WERI-Rb-1 (cell line): ENCODE results near the gene CDC14B.

Source experiments
- DNase-seq: peaks from one replicate; pipeline ENCODE4 v3.0.0-alpha.2; 2020
- H3K27ac ChIP-seq: fragments of 250-450 bp; sonication (Bioruptor Pico); 2 replicates; pipeline ENCODE4 v1.5.1; 2020; ENCODE audit warnings: mild to moderate bottlenecking, moderate library complexity
- H3K27me3 ChIP-seq: fragments of 250-450 bp; sonication (Bioruptor Pico); 2 replicates; pipeline ENCODE4 v1.5.1; 2021; ENCODE audit warnings: mild to moderate bottlenecking, low read depth, moderate library complexity; ENCODE audit not compliant: insufficient read depth, severe bottlenecking
- H3K36me3 ChIP-seq: fragments of 250-450 bp; sonication (Bioruptor Pico); 2 replicates; pipeline ENCODE4 v1.5.1; 2020; ENCODE audit warnings: mild to moderate bottlenecking, moderate library complexity
- H3K4me3 ChIP-seq: 2 replicates; pipeline ENCODE4 v1.5.1; 2011; ENCODE audit warnings: low read depth, mild to moderate bottlenecking, control low read depth, low read length
- H3K9me3 ChIP-seq: fragments of 250-450 bp; sonication (Bioruptor Pico); 2 replicates; pipeline ENCODE4 v1.5.1; 2021; ENCODE audit warnings: mild to moderate bottlenecking, moderate library complexity; ENCODE audit not compliant: severe bottlenecking
- TF ChIP-seq, protein P1 (sequence below): IDR thresholded peaks from 2 replicates; pipeline ENCODE4 v1.5.1; 2011; ENCODE audit warnings: low read depth, mild to moderate bottlenecking, control low read depth, inconsistent platforms, low read length

CDC14B gene

DNA sequence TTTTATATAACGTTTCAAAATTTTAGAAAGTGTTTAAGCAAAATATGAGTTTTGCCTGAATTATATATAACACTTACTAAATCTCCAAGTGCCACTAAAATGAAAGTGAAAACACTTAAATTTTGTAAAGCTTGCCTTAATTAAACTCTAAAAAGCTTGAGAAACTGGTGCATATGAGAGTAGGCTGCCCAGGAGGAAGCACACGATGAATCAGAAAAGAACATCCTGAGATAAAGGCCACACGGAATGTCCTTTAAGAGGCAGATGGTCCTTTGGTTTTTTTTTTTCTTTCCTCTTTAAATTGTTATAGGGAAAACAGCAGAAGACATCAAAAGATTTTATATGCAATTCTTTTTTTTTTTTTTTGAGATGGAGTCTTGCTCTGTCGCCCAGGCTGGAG, 109.4 kb downstream of the CDC14B start:
- no peak overlapping the region for H3K27ac ChIP-seq
- no peaks in the 10 kb centered on the region for H3K27me3 ChIP-seq
- TF ChIP-seq, protein P1, sequence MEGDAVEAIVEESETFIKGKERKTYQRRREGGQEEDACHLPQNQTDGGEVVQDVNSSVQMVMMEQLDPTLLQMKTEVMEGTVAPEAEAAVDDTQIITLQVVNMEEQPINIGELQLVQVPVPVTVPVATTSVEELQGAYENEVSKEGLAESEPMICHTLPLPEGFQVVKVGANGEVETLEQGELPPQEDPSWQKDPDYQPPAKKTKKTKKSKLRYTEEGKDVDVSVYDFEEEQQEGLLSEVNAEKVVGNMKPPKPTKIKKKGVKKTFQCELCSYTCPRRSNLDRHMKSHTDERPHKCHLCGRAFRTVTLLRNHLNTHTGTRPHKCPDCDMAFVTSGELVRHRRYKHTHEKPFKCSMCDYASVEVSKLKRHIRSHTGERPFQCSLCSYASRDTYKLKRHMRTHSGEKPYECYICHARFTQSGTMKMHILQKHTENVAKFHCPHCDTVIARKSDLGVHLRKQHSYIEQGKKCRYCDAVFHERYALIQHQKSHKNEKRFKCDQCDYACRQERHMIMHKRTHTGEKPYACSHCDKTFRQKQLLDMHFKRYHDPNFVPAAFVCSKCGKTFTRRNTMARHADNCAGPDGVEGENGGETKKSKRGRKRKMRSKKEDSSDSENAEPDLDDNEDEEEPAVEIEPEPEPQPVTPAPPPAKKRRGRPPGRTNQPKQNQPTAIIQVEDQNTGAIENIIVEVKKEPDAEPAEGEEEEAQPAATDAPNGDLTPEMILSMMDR = no peak
- no peak overlapping the region for H3K4me3 ChIP-seq
- no peak for DNase-seq
- peaks cover 10% of the 10 kb centered on the region for H3K36me3 ChIP-seq
- H3K9me3 ChIP-seq = no peaks in the 10 kb centered on the region

DNA sequence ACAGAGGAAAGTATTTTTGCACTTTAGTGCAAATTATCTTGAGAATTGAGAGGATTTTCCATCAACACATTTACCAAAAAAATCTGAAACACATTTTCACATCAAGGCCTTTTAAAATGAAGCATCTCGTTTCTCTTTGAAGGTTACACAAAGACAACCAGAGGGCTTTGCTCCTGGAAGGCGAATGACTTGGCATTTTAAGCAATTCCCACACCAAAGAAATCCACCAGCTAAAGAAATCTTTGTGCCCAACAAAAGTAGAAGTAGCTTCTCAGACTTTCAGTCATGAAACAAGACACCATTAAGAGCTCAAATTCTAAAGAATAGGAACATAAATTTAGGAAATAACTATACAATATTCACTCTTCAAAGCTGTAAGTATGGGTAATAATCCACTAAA, 109.8 kb downstream of the CDC14B start:
- peaks cover 10% of the 10 kb centered on the region for H3K36me3 ChIP-seq
- no peak for DNase-seq
- no peaks in the 10 kb centered on the region for H3K27me3 ChIP-seq
- no peaks in the 10 kb centered on the region for H3K9me3 ChIP-seq
- TF ChIP-seq, protein P1 = no peak
- no peak overlapping the region for H3K27ac ChIP-seq
- no peak overlapping the region for H3K4me3 ChIP-seq

DNA sequence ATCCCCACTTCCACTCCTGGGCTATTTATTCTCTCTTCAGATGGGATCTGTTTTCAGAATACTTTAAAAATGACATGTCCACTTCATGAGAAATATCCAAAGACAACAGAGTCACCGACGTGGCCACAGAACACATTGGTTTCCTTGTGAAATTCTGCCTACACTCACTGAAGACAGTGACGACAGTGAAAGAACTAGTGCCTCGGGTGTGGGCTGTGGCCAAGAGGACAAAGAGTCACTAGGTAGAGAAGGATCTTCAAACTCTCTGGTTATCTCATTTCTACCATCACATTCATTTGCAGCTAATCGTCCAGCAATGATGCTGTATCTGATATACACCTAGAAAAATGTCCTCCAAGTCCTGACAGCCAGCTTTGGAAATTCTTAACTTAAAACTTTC, 110.6 kb downstream of the CDC14B start:
- Histone ChIP-seq H3K4me3 (no peak overlapping the region), H3K36me3 (peaks cover 4% of the 10 kb centered on the region; the same call in 1 of the 2 replicates), H3K27me3 (no peaks in the 10 kb centered on the region), H3K9me3 (no peaks in the 10 kb centered on the region), H3K27ac (no peak overlapping the region)
- DNase-seq = no peak
- TF ChIP-seq, protein P1 = no peak

DNA sequence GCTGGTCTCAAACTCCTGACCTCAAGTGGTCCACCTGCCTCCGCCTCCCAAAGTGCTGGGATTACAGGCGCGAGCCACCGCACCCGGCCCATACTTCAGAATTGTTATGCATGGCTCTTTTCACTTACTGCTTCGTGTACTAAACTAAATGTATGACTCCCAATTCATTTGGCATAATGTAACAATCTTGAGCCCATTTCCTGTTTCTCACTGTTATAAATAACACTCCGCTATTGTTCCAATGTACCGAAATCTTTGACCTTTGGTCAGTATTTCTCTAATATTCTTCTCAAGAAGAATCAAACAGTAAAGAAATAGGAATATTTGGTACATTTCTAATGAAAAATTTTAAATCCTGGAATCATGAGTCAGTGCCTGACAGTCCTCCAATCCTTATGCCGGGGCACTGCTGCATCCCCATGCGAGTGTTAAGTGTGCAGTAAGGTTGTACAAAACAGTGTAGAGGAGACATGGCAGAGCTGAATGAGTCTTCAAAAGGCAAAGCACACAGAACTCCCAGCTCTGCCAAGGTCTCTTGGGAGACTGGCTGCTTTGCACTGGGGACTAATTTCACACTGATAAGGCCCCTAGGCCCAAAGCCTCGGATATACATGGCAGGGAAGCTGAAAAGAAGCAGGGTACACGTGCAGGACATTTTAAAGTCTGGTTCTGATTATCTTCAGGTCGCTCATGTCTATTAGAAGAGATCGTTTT, 111.3 kb downstream of the CDC14B start:
- DNase-seq = no peak
- TF ChIP-seq, protein P1 = no peak
- no peak overlapping the region for H3K4me3 ChIP-seq
- H3K27me3 ChIP-seq = no peaks in the 10 kb centered on the region
- no peaks in the 10 kb centered on the region for H3K9me3 ChIP-seq
- H3K27ac ChIP-seq = no peak overlapping the region
- H3K36me3 ChIP-seq = 0 out of 2 replicates have a peak, but pooled peaks cover under 1% of the 10 kb centered on the region

DNA sequence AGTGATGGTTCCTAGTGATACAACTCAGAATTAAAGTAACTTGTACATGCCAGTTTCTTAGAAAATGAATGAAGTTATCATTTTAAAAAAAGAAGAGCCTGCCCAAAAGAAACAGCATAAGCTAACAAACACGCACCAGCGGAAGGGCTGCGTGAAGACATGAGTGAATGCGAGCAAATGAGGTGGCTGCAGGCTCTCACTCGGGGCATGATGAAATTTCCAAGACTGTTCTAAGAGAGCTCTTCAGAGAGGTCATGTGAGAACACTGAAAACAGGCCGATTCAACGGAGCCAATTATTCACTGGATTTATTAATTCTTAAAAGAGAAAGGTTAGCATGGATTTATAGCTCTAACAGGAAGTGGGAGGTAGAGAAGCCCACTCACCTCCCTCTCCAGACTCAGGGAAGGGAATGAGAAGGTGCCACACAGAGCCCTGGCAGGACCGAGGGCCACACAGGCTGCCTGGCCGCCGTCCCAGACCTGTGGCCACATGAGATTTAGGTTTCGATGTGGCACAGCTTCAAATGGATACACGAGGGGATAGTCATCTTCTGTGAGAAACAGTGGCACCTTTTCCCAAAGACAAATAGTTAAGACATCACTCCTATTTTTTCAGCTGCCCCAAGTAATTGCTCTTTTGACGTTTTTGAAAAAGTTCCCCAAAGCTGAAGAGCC, 114.2 kb downstream of the CDC14B start:
- H3K36me3 ChIP-seq = no peaks in the 10 kb centered on the region
- DNase-seq = no peak
- H3K4me3 ChIP-seq = no peak overlapping the region
- no peak overlapping the region for H3K27ac ChIP-seq
- H3K27me3 ChIP-seq = no peaks in the 10 kb centered on the region
- H3K9me3 ChIP-seq = no peaks in the 10 kb centered on the region
- TF ChIP-seq, protein P1 = no peak
